ENCODE measurements around the gene MAS1. TPM values are rescaled to one million over a fixed set of nuclear protein-coding genes. Genes with fewer than 3 reads are reported as not detected.

Gene MAS1
- total and polyA plus RNA-seq, 2 donors (not counting 3 experiments of a cell fraction or from before 2014, with no cell fraction given), result not detected

- Histone ChIP-seq H3K4me1 (ENCODE audit: control insufficient read depth, extremely low read depth, insufficient read depth, low read length) (no peaks in the 10 kb centered on the region), H3K9me3 (replicated peaks; ENCODE audit: control insufficient read depth, insufficient read depth, low read length) (no peaks in the 10 kb centered on the region), H3K4me2 (ENCODE audit: insufficient read depth, low read length) (no peak overlapping the region), H3K27ac (ENCODE audit: insufficient read depth, low read depth, low read length) (no peak overlapping the region), H3K27me3 (ENCODE audit: control insufficient read depth in 2 of 2, insufficient read depth in 2 of 2, low read length in 2 of 2) (no peaks in the 10 kb centered on the region), H4K20me1 (replicated peaks; ENCODE audit: control insufficient read depth, extremely low read depth, insufficient read depth, low read length) (no peaks in the 10 kb centered on the region), H2AFZ (ENCODE audit: low read depth, low read length) (no peak overlapping the region), H3K79me2 (ENCODE audit: control insufficient read depth, insufficient read depth, low read length) (no peaks in the 10 kb centered on the region), H3K9me1 (replicated peaks; ENCODE audit: control insufficient read depth, extremely low read depth, insufficient read depth, low read length) (no peaks in the 10 kb centered on the region), H3K9ac (replicated peaks; ENCODE audit: extremely low read depth, insufficient read depth, low read length) (no peak overlapping the region), H3K36me3 (ENCODE audit: control insufficient read depth in 2 of 2, extremely low read depth in 1 of 2, insufficient read depth in 2 of 2, low read length in 2 of 2) (no peaks in the 10 kb centered on the region), H3K4me3 (replicated peaks in 1 of 3; ENCODE audit: insufficient read depth in 1 of 3, low read depth in 1 of 3, low read length in 3 of 3) (no peak overlapping the region)
- FAIRE-seq (no peak), DNase-seq (ENCODE audit: low read depth, low spot score) (no peak)
- intact Hi-C loops (cut with micrococcal nuclease), result no loop called here
- CTCF ChIA-PET, result no interaction called here
- no peak for TF ChIP-seq JUN (IDR thresholded peaks at IDR 0.05; ENCODE audit: borderline replicate concordance, insufficient read depth, insufficient read length, low read depth)
- TF ChIP-seq MAX (IDR thresholded peaks at IDR 0.05; ENCODE audit: insufficient read depth, insufficient read length), result no peak
- no peak for TF ChIP-seq FOS (IDR thresholded peaks at IDR 0.05; ENCODE audit: borderline replicate concordance, insufficient read depth, low read length)
- no peak for TF ChIP-seq CTCF (IDR thresholded peaks at IDR 0.05; ENCODE audit: extremely low read depth in 1 of 2, insufficient read depth in 1 of 2, low read depth in 1 of 2, low read length in 2 of 2)
- TF ChIP-seq EZH2 (IDR thresholded peaks at IDR 0.05; ENCODE audit: borderline replicate concordance, low read depth, low read length, severe bottlenecking), result no peak
- no peak for TF ChIP-seq MYC (IDR thresholded peaks at IDR 0.05; ENCODE audit: low read depth, low read length)
- POLR2A ChIA-PET, result no interaction called here
- no TSS peak for BruUV-seq (replicated peaks)
- dilution Hi-C loops (cut with MboI; ENCODE audit: extremely low pct_ligation_motif_present, low sequenced_read_pairs), result no loop called here
Measured at GRCh38 chr6:159892053-159892452, 1.3 kb downstream of the MAS1 start.

- ChIA-PET POLR2A (no interaction called here), CTCF (no interaction called here)
- no peaks in the 10 kb centered on the region for H3K27me3 ChIP-seq (ENCODE audit: control insufficient read depth in 2 of 2, insufficient read depth in 2 of 2, low read length in 2 of 2)
- H4K20me1 ChIP-seq (replicated peaks; ENCODE audit: control insufficient read depth, extremely low read depth, insufficient read depth, low read length), result no peaks in the 10 kb centered on the region
- no peak overlapping the region for H3K4me2 ChIP-seq (ENCODE audit: insufficient read depth, low read length)
- no peak overlapping the region for H3K9ac ChIP-seq (replicated peaks; ENCODE audit: extremely low read depth, insufficient read depth, low read length)
- TF ChIP-seq CTCF (IDR thresholded peaks at IDR 0.05; ENCODE audit: extremely low read depth in 1 of 2, insufficient read depth in 1 of 2, low read depth in 1 of 2, low read length in 2 of 2), result no peak
- no peak for TF ChIP-seq POLR2AphosphoS5 (IDR thresholded peaks at IDR 0.05; ENCODE audit: insufficient read depth, low read depth, low read length)
- no peak for TF ChIP-seq GATA2 (IDR thresholded peaks at IDR 0.05; ENCODE audit: insufficient read depth, insufficient read length, low read depth, low read length)
- H3K4me3 ChIP-seq (replicated peaks in 1 of 3; ENCODE audit: insufficient read depth in 1 of 3, low read depth in 1 of 3, low read length in 3 of 3), result no peak overlapping the region
- H3K9me3 ChIP-seq (replicated peaks; ENCODE audit: control insufficient read depth, insufficient read depth, low read length), result no peaks in the 10 kb centered on the region
- H3K9me1 ChIP-seq (replicated peaks; ENCODE audit: control insufficient read depth, extremely low read depth, insufficient read depth, low read length), result no peaks in the 10 kb centered on the region
- H2AFZ ChIP-seq (ENCODE audit: low read depth, low read length), result no peak overlapping the region
- H3K27ac ChIP-seq (ENCODE audit: insufficient read depth, low read depth, low read length), result no peak overlapping the region
- H3K36me3 ChIP-seq (ENCODE audit: control insufficient read depth in 2 of 2, extremely low read depth in 1 of 2, insufficient read depth in 2 of 2, low read length in 2 of 2), result no peaks in the 10 kb centered on the region
- FAIRE-seq, result no peak
- DNase-seq (ENCODE audit: low read depth, low spot score), result no peak
- H3K79me2 ChIP-seq (ENCODE audit: control insufficient read depth, insufficient read depth, low read length), result no peaks in the 10 kb centered on the region
- intact Hi-C loops (cut with micrococcal nuclease) (no loop called here), dilution Hi-C loops (cut with MboI; ENCODE audit: extremely low pct_ligation_motif_present, low sequenced_read_pairs) (no loop called here)
- BruUV-seq (replicated peaks), result no TSS peak
- H3K4me1 ChIP-seq (ENCODE audit: control insufficient read depth, extremely low read depth, insufficient read depth, low read length), result no peaks in the 10 kb centered on the region
Measured at GRCh38 chr6:159893064-159893463, 2.3 kb downstream of the MAS1 start.
